CD14-positive monocyte (primary cell): ENCODE measurements around the gene ZSWIM5. TPM values are rescaled to one million over a fixed set of nuclear protein-coding genes. Genes with fewer than 3 reads are reported as not detected.
"Not testable (repeated sequence)": the region's sequence is repeated elsewhere in the genome, so short reads cannot be mapped to it uniquely, and the experiment has no call there.

Source experiments
- DNase-seq, 3 donors: peaks; one replicate each; pipeline ENCODE4 v3.0.0-alpha.2; 2011 to 2022
- H2AFZ ChIP-seq: 2 replicates; pipeline ENCODE4 v1.6.0; 2012; ENCODE audit warnings: mild to moderate bottlenecking, low read depth, low read length, inconsistent platforms; ENCODE audit not compliant: insufficient read depth, poor library complexity, severe bottlenecking
- H3K27ac ChIP-seq, 2 donors: 1 replicate in 1 of 2; 2 replicates in 1 of 2; pipeline ENCODE4 v1.5.1; 2012 to 2013; ENCODE audit warnings: low read length in 2 of 2, control low read depth in 1 of 2, inconsistent platforms in 1 of 2, low read depth in 1 of 2, mild to moderate bottlenecking in 1 of 2
- H3K27me3 ChIP-seq, 2 donors: one replicate each; pipeline versions ENCODE4 v1.6.0 to v1.6.1; 2011 to 2013; ENCODE audit warnings: low read length in 2 of 2; ENCODE audit not compliant: control insufficient read depth in 2 of 2, insufficient read depth in 2 of 2
- H3K36me3 ChIP-seq, 2 donors: replicated peaks in 1 of 2; 1 replicate in 1 of 2; 2 replicates in 1 of 2; pipeline versions ENCODE4 v1.5.1 to v1.6.1; 2012 to 2013; ENCODE audit warnings: low read length in 2 of 2, control low read depth in 1 of 2, inconsistent platforms in 1 of 2, mild to moderate bottlenecking in 1 of 2; ENCODE audit not compliant: insufficient read depth in 2 of 2, control insufficient read depth in 1 of 2
- H3K4me1 ChIP-seq, 2 donors: 1 replicate in 1 of 2; 2 replicates in 1 of 2; pipeline versions ENCODE4 v1.5.1 to v1.6.1; 2012 to 2013; ENCODE audit warnings: low read length in 2 of 2, control low read depth in 1 of 2, inconsistent platforms in 1 of 2, mild to moderate bottlenecking in 1 of 2, moderate library complexity in 1 of 2; ENCODE audit not compliant: insufficient read depth in 2 of 2, control insufficient read depth in 1 of 2
- H3K4me2 ChIP-seq: replicated peaks from 2 replicates; pipeline ENCODE3; 2012; ENCODE audit warnings: low read length, moderate library complexity, mild to moderate bottlenecking; ENCODE audit not compliant: poor library complexity, severe bottlenecking; ENCODE audit errors: extremely low read depth
- H3K4me3 ChIP-seq, 3 experiments: fragments of 200-600 bp in 1 of 3; sonication (generic) in 1 of 3; replicated peaks in 1 of 3; 1 replicate in 2 of 3; 2 replicates in 1 of 3; pipeline ENCODE4 v1.5.1; 2011 to 2013; ENCODE audit warnings: low read length in 3 of 3, mild to moderate bottlenecking in 3 of 3, control low read depth in 2 of 3, low read depth in 2 of 3, inconsistent platforms in 1 of 3, moderate library complexity in 1 of 3
- H3K79me2 ChIP-seq: 2 replicates; pipeline ENCODE4 v1.6.0; 2012; ENCODE audit warnings: mild to moderate bottlenecking, control low read depth, inconsistent platforms, low read length, moderate library complexity; ENCODE audit not compliant: insufficient read depth
- H3K9ac ChIP-seq: 2 replicates; pipeline ENCODE4 v1.6.0; 2017; ENCODE audit warnings: low read length, mild to moderate bottlenecking; ENCODE audit not compliant: insufficient read depth, poor library complexity, severe bottlenecking
- H3K9me3 ChIP-seq, 2 donors: replicated peaks in 1 of 2; 1 replicate in 1 of 2; 2 replicates in 1 of 2; pipeline versions ENCODE4 v1.5.1 to v1.6.1; 2012 to 2013; ENCODE audit warnings: low read length in 2 of 2, control low read depth in 1 of 2; ENCODE audit not compliant: control insufficient read depth in 1 of 2, insufficient read depth in 1 of 2
- H4K20me1 ChIP-seq: 2 replicates; pipeline ENCODE4 v1.6.0; 2012; ENCODE audit warnings: mild to moderate bottlenecking, low read length, control low read depth, moderate library complexity; ENCODE audit not compliant: insufficient read depth
- H3K27ac Mint-ChIP-seq, 7 donors: one replicate each; pipeline ENCODE4 v1.8.0; 2020; ENCODE audit warnings: mild to moderate bottlenecking in 7 of 7, mixed read lengths in 7 of 7, moderate library complexity in 6 of 7, inconsistent platforms in 2 of 7
- H3K27me3 Mint-ChIP-seq, 3 donors: one replicate each; pipeline ENCODE4 v1.8.0; 2021 to 2022; ENCODE audit warnings: low read depth in 3 of 3, mild to moderate bottlenecking in 3 of 3, mixed read lengths in 3 of 3, moderate library complexity in 3 of 3, inconsistent platforms in 1 of 3
- H3K36me3 Mint-ChIP-seq, 2 donors: one replicate each; pipeline ENCODE4 v1.8.0; 2020; ENCODE audit warnings: mixed read lengths in 2 of 2, inconsistent platforms in 1 of 2, mild to moderate bottlenecking in 1 of 2
- H3K4me1 Mint-ChIP-seq: one replicate; pipeline ENCODE4 v1.8.0; 2020; ENCODE audit warnings: mild to moderate bottlenecking, mixed read lengths
- H3K4me3 Mint-ChIP-seq, 2 donors: one replicate each; pipeline ENCODE4 v1.8.0; 2020; ENCODE audit warnings: mild to moderate bottlenecking in 2 of 2, mixed read lengths in 2 of 2, moderate library complexity in 1 of 2
- H3K9me3 Mint-ChIP-seq, 7 donors: one replicate each; pipeline ENCODE4 v1.8.0; 2020 to 2022; ENCODE audit warnings: mixed read lengths in 7 of 7, mild to moderate bottlenecking in 6 of 7, moderate library complexity in 6 of 7, inconsistent platforms in 2 of 7
- CTCF ChIP-seq: fragments of 200-600 bp; IDR thresholded peaks from one replicate; pipeline ENCODE4 v1.8.0; 2022; ENCODE audit warnings: antibody characterized with exemption, mild to moderate bottlenecking
- WGBS: methylation state at CpG from one replicate; pipeline ENCODE4 v1.1.5; 2013; ENCODE audit warnings: missing lambda C conversion rate; ENCODE audit not compliant: insufficient coverage; 5-methylcytosine and 5-hydroxymethylcytosine counted together
- intact Hi-C, 2 donors: fragments of 100-400 bp; cut with micrococcal nuclease; formaldehyde crosslinking; loops; one replicate each; pipeline versions ENCODE4 v1.15.0 to v1.15.1; 2023
- polyA plus RNA-seq, 3 donors: library from polyadenylated mRNA; depleted of rRNA in 1 of 3; unstranded in 2 of 3; stranded (reverse) in 1 of 3; fragments of 300-500 nt in 2 of 3; fragments of >200 nt in 1 of 3; fragmentation: Illumina TruSeq in 2 of 3; gene quantifications; 1 replicate in 2 of 3; 2 replicates in 1 of 3; pipeline ENCODE4 v1.2.3, GENCODE V29; 2012 to 2021

The ZSWIM5 gene
- polyA plus RNA-seq, 3 donors = not detected

- peaks cover 3% of the 10 kb centered on the region for H3K4me1 Mint-ChIP-seq
- no peak for TF ChIP-seq CTCF
- H3K27ac ChIP-seq = no peak overlapping the region
- no peaks in the 10 kb centered on the region for H3K79me2 ChIP-seq
- no peak overlapping the region for H3K27ac Mint-ChIP-seq
- peaks cover 0 to 2% (median 0%) of the 10 kb centered on the region in 3 donors for H3K27me3 Mint-ChIP-seq
- H3K9ac ChIP-seq = no peak overlapping the region
- H2AFZ ChIP-seq = no peak overlapping the region
- intact Hi-C loops = no loop called here
- peaks cover 0 to 3% (median under 1%) of the 10 kb centered on the region in 7 donors for H3K9me3 Mint-ChIP-seq
- H3K4me1 ChIP-seq = no peaks in the 10 kb centered on the region
- WGBS = 96% methylated on average over 3 of the region's 4 CpGs
- no peaks in the 10 kb centered on the region for H3K9me3 ChIP-seq
- no peaks in the 10 kb centered on the region for H4K20me1 ChIP-seq
- no peak overlapping the region for H3K4me3 Mint-ChIP-seq
- H3K4me2 ChIP-seq = no peak overlapping the region
- H3K36me3 Mint-ChIP-seq = no peaks in the 10 kb centered on the region
- no peaks in the 10 kb centered on the region for H3K36me3 ChIP-seq
- no peak overlapping the region for H3K4me3 ChIP-seq
- H3K27me3 ChIP-seq = no peaks in the 10 kb centered on the region
- no peak for DNase-seq
Observed at GRCh38 chr1:45170151-45170742, 36.2 kb downstream of the ZSWIM5 start.

GRCh38 chr1:45167947-45168346 lies 38.5 kb downstream of the ZSWIM5 start:
- H4K20me1 ChIP-seq, H3K9me3 ChIP-seq, H3K4me3 Mint-ChIP-seq, H3K79me2 ChIP-seq, intact Hi-C loops, H3K36me3 ChIP-seq, H3K4me2 ChIP-seq, H3K4me1 Mint-ChIP-seq, H3K4me3 ChIP-seq, DNase-seq, H3K9ac ChIP-seq, H3K36me3 Mint-ChIP-seq, H3K4me1 ChIP-seq, H3K27ac ChIP-seq, H3K27me3 ChIP-seq, H3K27me3 Mint-ChIP-seq, H3K27ac Mint-ChIP-seq, H2AFZ ChIP-seq: not testable (repeated sequence)
- peaks cover 9 to 26% (median 16%) of the 10 kb centered on the region in 7 donors for H3K9me3 Mint-ChIP-seq
- 100% methylated on average over 3 of the region's 6 CpGs for WGBS

- H3K4me3 ChIP-seq, H3K79me2 ChIP-seq, H3K36me3 ChIP-seq, intact Hi-C loops, H3K4me1 Mint-ChIP-seq, H3K27me3 ChIP-seq, H3K27ac ChIP-seq, H3K4me2 ChIP-seq, H3K4me3 Mint-ChIP-seq, H2AFZ ChIP-seq, H3K9ac ChIP-seq, H3K36me3 Mint-ChIP-seq, H4K20me1 ChIP-seq, H3K27me3 Mint-ChIP-seq, H3K27ac Mint-ChIP-seq, H3K4me1 ChIP-seq, DNase-seq: not testable (repeated sequence)
- H3K9me3 ChIP-seq = peaks cover 0 to 11% of the 10 kb centered on the region in 2 donors
- WGBS = no CpG with 5 or more reads among the region's 2 CpGs
- peaks cover 19 to 34% (median 20%) of the 10 kb centered on the region in 7 donors for H3K9me3 Mint-ChIP-seq
Observed at GRCh38 chr1:45164307-45164706, 42.1 kb downstream of the ZSWIM5 start.

GRCh38 chr1:45163111-45163510 lies 43.3 kb downstream of the ZSWIM5 start:
- H3K4me1 Mint-ChIP-seq, H3K4me1 ChIP-seq, H3K27me3 Mint-ChIP-seq, DNase-seq, intact Hi-C loops, H3K4me3 Mint-ChIP-seq, H4K20me1 ChIP-seq, H3K36me3 Mint-ChIP-seq, H3K9ac ChIP-seq, H3K4me3 ChIP-seq, H3K27me3 ChIP-seq, H2AFZ ChIP-seq, H3K4me2 ChIP-seq, H3K36me3 ChIP-seq, H3K27ac Mint-ChIP-seq, H3K27ac ChIP-seq, H3K79me2 ChIP-seq: not testable (repeated sequence)
- peaks cover 0 to 11% of the 10 kb centered on the region in 2 donors for H3K9me3 ChIP-seq
- peaks cover 19 to 34% (median 20%) of the 10 kb centered on the region in 7 donors for H3K9me3 Mint-ChIP-seq
- 100% methylated on average over 2 of the region's 3 CpGs for WGBS
